ENCODE measurements around the gene CLDN10. TPM values are rescaled to one million over a fixed set of nuclear protein-coding genes. Genes with fewer than 3 reads are reported as not detected.

CLDN10 gene
- polyA plus RNA-seq, 2 of the 4 experiments (the other 2 are of a cell fraction), result 0.18 to 0.96 TPM

DNA sequence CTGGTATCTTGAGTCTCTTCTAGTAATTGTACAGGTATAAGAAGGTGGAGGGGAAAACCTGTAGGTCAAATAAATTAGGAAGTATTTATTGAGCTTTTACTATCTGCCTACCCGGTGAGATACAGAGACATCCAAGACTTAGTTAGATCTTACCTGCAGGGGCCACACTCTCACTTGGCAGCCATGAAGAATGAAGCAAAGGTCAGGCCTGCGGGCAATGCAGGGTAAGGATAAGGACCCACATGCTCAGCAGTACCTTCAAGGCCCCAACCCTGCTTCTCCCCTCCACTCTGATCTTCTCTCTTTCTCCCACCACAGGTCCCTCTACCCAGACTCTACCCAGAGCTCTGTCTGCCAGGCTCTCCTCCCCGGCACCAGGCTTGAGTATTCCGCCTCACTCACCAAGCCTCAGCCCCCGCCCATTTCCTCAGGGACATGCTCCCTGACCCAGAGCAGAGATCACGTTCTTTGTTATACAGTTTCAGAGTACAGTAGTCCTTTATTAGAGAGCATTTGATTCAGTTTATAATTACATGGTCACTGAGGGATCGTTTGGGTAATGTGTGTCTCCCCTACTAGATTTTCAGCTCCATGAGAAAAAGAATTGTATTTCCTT is 18.9 kb upstream of the CLDN10 start:
- ATAC-seq (no peak), FAIRE-seq (no peak), DNase-seq (ENCODE audit: low read depth in 1 of 2, low spot score in 1 of 2) (no peak)
- Histone ChIP-seq H3K9me3 (no peaks in the 10 kb centered on the region), H3K4me1 (peaks cover 60% of the 10 kb centered on the region), H3K27ac (peak overlapping the region in 1 of 2 experiments; percentile 58; a peak in 3 of 6 replicates), H3K4me2 (no peak overlapping the region), H3K4me3 (no peak overlapping the region)
- TF ChIP-seq MAZ (IDR thresholded peaks at IDR 0.05; ENCODE audit: borderline replicate concordance, low read depth, low read length) (no peak), RARB (CRISPR knock-in tag; IDR thresholded peaks at IDR 0.05) (no peak), ZSCAN20 (CRISPR knock-in tag; IDR thresholded peaks at IDR 0.05) (no peak), HEYL (CRISPR knock-in tag; IDR thresholded peaks at IDR 0.05) (no peak), EHF (CRISPR knock-in tag; IDR thresholded peaks at IDR 0.05) (no peak), RCOR1 (IDR thresholded peaks at IDR 0.05; ENCODE audit: low read depth, low read length) (no peak), RNF2 (IDR thresholded peaks at IDR 0.05; ENCODE audit: borderline replicate concordance, low read depth) (no peak), BHLHE40 (IDR thresholded peaks at IDR 0.05; ENCODE audit: low read depth, low read length) (no peak)
- TF ChIP-seq, protein P1, sequence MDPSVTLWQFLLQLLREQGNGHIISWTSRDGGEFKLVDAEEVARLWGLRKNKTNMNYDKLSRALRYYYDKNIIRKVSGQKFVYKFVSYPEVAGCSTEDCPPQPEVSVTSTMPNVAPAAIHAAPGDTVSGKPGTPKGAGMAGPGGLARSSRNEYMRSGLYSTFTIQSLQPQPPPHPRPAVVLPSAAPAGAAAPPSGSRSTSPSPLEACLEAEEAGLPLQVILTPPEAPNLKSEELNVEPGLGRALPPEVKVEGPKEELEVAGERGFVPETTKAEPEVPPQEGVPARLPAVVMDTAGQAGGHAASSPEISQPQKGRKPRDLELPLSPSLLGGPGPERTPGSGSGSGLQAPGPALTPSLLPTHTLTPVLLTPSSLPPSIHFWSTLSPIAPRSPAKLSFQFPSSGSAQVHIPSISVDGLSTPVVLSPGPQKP (IDR thresholded peaks at IDR 0.05; ENCODE audit: low read depth, low read length), result no peak
- TF ChIP-seq, protein P2, sequence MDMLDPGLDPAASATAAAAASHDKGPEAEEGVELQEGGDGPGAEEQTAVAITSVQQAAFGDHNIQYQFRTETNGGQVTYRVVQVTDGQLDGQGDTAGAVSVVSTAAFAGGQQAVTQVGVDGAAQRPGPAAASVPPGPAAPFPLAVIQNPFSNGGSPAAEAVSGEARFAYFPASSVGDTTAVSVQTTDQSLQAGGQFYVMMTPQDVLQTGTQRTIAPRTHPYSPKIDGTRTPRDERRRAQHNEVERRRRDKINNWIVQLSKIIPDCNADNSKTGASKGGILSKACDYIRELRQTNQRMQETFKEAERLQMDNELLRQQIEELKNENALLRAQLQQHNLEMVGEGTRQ (IDR thresholded peaks at IDR 0.05), result no peak
- POLR2A ChIA-PET, result no interaction called here
- WGBS (ENCODE audit: missing lambda C conversion rate), result 74% methylated on average over 7 of the region's 7 CpGs
- CTCF ChIA-PET, result no interaction called here

DNA sequence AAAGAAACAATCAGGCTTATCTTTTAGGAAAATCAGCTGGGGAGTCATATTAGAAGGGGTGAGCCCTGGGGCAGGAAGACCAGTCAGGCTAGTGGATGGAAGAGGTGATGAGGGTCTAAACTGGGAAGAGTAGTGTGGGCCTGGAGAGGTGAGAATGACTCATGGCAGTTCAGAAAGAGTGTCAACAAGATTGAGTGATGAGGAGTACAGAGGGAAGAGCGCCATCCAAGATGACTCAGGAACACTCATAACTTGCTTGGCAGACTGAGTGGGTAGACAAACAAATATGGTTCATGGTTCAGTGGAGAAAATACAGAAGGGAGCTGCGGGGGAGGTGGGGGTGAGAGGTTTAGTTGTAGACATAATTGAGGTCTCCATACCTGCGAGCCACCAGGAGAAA is 17.3 kb upstream of the CLDN10 start:
- DNase-seq (ENCODE audit: low read depth in 1 of 2, low spot score in 1 of 2), result peak; percentile 45 to 89
- FAIRE-seq, result no peak
- ATAC-seq, result peak; percentile 98
- 0% methylated on average over 3 of the region's 3 CpGs for WGBS (ENCODE audit: missing lambda C conversion rate)
- ChIA-PET CTCF (interaction anchor here (1.2 to 3.1 kb wide), 3 partner anchors 29 to 299 kb away, joined by 3 to 22 read pairs (median 11); no protein-coding TSS in a partner anchor), POLR2A (no interaction called here)
- H3K4me3 ChIP-seq, result no peak overlapping the region
- H3K4me2 ChIP-seq, result peak overlapping the region; percentile 63
- H3K9me3 ChIP-seq, result no peaks in the 10 kb centered on the region
- peaks cover 55% of the 10 kb centered on the region for H3K4me1 ChIP-seq
- H3K27ac ChIP-seq, result peak overlapping the region; percentile 70 to 76
- TF ChIP-seq HEYL (CRISPR knock-in tag; IDR thresholded peaks at IDR 0.05), result no peak
- no peak for TF ChIP-seq KDM1A (IDR thresholded peaks at IDR 0.05; ENCODE audit: low read depth)
- peak; percentile 97 for TF ChIP-seq HOXB5 (CRISPR knock-in tag; IDR thresholded peaks at IDR 0.05)
- TF ChIP-seq, protein P3, sequence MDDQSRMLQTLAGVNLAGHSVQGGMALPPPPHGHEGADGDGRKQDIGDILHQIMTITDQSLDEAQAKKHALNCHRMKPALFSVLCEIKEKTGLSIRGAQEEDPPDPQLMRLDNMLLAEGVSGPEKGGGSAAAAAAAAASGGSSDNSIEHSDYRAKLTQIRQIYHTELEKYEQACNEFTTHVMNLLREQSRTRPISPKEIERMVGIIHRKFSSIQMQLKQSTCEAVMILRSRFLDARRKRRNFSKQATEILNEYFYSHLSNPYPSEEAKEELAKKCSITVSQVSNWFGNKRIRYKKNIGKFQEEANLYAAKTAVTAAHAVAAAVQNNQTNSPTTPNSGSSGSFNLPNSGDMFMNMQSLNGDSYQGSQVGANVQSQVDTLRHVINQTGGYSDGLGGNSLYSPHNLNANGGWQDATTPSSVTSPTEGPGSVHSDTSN (IDR thresholded peaks at IDR 0.05), result peak; percentile 47; the same call in 1 of the 2 replicates
- peak in 1 of 2 experiments; percentile 37; a peak in 1 of 4 replicates for TF ChIP-seq CEBPB (IDR thresholded peaks at IDR 0.05)
- TF ChIP-seq, protein P4, sequence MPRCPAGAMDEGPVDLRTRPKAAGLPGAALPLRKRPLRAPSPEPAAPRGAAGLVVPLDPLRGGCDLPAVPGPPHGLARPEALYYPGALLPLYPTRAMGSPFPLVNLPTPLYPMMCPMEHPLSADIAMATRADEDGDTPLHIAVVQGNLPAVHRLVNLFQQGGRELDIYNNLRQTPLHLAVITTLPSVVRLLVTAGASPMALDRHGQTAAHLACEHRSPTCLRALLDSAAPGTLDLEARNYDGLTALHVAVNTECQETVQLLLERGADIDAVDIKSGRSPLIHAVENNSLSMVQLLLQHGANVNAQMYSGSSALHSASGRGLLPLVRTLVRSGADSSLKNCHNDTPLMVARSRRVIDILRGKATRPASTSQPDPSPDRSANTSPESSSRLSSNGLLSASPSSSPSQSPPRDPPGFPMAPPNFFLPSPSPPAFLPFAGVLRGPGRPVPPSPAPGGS (IDR thresholded peaks at IDR 0.05), result 0 out of 3 replicates have a peak, but pooled peaks have one; percentile 43
- peak; percentile 33; the same call in 1 of the 2 replicates for TF ChIP-seq FOXS1 (CRISPR knock-in tag; IDR thresholded peaks at IDR 0.05)
- TF ChIP-seq, protein P5, sequence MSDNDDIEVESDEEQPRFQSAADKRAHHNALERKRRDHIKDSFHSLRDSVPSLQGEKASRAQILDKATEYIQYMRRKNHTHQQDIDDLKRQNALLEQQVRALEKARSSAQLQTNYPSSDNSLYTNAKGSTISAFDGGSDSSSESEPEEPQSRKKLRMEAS (IDR thresholded peaks at IDR 0.05), result peak; percentile 83
- TF ChIP-seq NR3C1 (IDR thresholded peaks at IDR 0.05), result no peak
- peak; percentile 93 for TF ChIP-seq GATA3 (IDR thresholded peaks at IDR 0.05; ENCODE audit: borderline replicate concordance)
- TF ChIP-seq, protein P6, sequence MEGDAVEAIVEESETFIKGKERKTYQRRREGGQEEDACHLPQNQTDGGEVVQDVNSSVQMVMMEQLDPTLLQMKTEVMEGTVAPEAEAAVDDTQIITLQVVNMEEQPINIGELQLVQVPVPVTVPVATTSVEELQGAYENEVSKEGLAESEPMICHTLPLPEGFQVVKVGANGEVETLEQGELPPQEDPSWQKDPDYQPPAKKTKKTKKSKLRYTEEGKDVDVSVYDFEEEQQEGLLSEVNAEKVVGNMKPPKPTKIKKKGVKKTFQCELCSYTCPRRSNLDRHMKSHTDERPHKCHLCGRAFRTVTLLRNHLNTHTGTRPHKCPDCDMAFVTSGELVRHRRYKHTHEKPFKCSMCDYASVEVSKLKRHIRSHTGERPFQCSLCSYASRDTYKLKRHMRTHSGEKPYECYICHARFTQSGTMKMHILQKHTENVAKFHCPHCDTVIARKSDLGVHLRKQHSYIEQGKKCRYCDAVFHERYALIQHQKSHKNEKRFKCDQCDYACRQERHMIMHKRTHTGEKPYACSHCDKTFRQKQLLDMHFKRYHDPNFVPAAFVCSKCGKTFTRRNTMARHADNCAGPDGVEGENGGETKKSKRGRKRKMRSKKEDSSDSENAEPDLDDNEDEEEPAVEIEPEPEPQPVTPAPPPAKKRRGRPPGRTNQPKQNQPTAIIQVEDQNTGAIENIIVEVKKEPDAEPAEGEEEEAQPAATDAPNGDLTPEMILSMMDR (IDR thresholded peaks at IDR 0.05), result no peak
- peak; percentile 95 for TF ChIP-seq FOSL2 (IDR thresholded peaks at IDR 0.05)
- TF ChIP-seq FOSL2 (CRISPR knock-in tag; IDR thresholded peaks at IDR 0.05), result peak; percentile 97
- TF ChIP-seq, protein P7, sequence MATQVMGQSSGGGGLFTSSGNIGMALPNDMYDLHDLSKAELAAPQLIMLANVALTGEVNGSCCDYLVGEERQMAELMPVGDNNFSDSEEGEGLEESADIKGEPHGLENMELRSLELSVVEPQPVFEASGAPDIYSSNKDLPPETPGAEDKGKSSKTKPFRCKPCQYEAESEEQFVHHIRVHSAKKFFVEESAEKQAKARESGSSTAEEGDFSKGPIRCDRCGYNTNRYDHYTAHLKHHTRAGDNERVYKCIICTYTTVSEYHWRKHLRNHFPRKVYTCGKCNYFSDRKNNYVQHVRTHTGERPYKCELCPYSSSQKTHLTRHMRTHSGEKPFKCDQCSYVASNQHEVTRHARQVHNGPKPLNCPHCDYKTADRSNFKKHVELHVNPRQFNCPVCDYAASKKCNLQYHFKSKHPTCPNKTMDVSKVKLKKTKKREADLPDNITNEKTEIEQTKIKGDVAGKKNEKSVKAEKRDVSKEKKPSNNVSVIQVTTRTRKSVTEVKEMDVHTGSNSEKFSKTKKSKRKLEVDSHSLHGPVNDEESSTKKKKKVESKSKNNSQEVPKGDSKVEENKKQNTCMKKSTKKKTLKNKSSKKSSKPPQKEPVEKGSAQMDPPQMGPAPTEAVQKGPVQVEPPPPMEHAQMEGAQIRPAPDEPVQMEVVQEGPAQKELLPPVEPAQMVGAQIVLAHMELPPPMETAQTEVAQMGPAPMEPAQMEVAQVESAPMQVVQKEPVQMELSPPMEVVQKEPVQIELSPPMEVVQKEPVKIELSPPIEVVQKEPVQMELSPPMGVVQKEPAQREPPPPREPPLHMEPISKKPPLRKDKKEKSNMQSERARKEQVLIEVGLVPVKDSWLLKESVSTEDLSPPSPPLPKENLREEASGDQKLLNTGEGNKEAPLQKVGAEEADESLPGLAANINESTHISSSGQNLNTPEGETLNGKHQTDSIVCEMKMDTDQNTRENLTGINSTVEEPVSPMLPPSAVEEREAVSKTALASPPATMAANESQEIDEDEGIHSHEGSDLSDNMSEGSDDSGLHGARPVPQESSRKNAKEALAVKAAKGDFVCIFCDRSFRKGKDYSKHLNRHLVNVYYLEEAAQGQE (IDR thresholded peaks at IDR 0.05), result no peak
- peak; percentile 58 to 64; a peak in 4 of 5 replicates for TF ChIP-seq JUN (IDR thresholded peaks at IDR 0.05)
- TF ChIP-seq JUNB (IDR thresholded peaks at IDR 0.05), result peak; percentile 94
- TF ChIP-seq POLR2AphosphoS2 (conservative IDR thresholded peaks at IDR 0.05; ENCODE audit: low read length), result no peak
- TF ChIP-seq, protein P8, sequence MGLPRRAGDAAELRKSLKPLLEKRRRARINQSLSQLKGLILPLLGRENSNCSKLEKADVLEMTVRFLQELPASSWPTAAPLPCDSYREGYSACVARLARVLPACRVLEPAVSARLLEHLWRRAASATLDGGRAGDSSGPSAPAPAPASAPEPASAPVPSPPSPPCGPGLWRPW (IDR thresholded peaks at IDR 0.05), result no peak
- TF ChIP-seq HDAC2 (IDR thresholded peaks at IDR 0.05), result no peak

Data from A549 (cell line).